Fibroblast of upper back skin (primary cell): ENCODE measurements around the gene UFSP2.

Experiments used
- DNase-seq: peaks from one replicate; pipeline ENCODE4 v3.0.0-alpha.2; 2013

UFSP2 gene, protein sequence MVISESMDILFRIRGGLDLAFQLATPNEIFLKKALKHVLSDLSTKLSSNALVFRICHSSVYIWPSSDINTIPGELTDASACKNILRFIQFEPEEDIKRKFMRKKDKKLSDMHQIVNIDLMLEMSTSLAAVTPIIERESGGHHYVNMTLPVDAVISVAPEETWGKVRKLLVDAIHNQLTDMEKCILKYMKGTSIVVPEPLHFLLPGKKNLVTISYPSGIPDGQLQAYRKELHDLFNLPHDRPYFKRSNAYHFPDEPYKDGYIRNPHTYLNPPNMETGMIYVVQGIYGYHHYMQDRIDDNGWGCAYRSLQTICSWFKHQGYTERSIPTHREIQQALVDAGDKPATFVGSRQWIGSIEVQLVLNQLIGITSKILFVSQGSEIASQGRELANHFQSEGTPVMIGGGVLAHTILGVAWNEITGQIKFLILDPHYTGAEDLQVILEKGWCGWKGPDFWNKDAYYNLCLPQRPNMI

GRCh38 chr4:185425647-185426352 is at the start of gene UFSP2:
Gene UFSP2, minus strand, starts transcription at chr4:185425964. Its CDS starts 96 bp downstream, at chr4:185425868.
- peak; percentile 84 for DNase-seq

- DNase-seq, result no peak
Measured at GRCh38 chr4:185473247-185473646, 47.5 kb upstream of the UFSP2 start.

- no peak for DNase-seq
Measured at GRCh38 chr4:185472103-185472542, 46.4 kb upstream of the UFSP2 start.

- peak; percentile 92 for DNase-seq
Measured at GRCh38 chr4:185471235-185472102, 45.7 kb upstream of the UFSP2 start, which contains the start of gene CCDC110. Gene CCDC110, minus strand, starts transcription at chr4:185471733. Its CDS starts 50 bp downstream, at chr4:185471683.

GRCh38 chr4:185470501-185471195 is 44.9 kb upstream of the UFSP2 start:
- DNase-seq, result no peak

- no peak for DNase-seq
Measured at GRCh38 chr4:185469580-185470154, 43.9 kb upstream of the UFSP2 start.

GRCh38 chr4:185468999-185469398 is 43.2 kb upstream of the UFSP2 start:
- no peak for DNase-seq

DNA sequence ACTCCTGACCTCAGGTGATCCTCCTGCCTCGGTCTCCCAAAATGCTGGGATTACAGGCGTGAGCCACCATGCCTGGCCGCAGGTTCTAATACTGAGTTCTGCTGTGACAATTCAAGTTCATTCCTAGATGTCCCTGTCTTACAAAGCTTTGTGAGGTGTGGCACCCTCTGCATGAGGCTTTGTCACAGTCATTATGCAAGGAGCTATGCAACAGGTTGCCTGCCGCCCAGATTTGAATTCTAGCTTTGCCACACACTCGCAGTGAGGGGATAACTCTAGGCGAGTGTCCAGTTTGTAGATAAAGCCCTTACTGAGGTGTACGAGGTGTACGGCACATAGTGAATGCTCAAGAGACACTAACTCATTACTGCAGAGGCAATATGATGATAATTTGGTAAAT is 42.2 kb upstream of the UFSP2 start:
- DNase-seq, result no peak

DNA sequence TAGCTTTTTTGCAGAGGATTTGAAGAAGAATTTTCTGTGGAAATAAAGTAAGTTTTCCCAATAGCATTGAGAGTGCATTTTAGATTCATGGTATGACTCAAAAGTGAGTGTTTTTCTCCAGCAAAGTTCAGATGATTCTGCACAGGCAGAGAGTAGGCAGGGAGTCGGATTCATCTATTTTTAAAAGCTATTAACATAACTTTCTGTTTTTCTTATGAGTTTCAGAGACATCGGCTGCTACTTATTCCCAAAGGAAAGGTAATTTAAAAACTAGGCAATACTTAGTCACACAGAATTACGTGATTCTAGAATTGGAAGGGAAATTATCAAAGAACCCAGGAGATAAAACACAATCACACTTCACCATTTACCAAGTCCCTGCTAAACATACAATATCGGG is 41.3 kb upstream of the UFSP2 start:
- peak; percentile 25 for DNase-seq

DNA sequence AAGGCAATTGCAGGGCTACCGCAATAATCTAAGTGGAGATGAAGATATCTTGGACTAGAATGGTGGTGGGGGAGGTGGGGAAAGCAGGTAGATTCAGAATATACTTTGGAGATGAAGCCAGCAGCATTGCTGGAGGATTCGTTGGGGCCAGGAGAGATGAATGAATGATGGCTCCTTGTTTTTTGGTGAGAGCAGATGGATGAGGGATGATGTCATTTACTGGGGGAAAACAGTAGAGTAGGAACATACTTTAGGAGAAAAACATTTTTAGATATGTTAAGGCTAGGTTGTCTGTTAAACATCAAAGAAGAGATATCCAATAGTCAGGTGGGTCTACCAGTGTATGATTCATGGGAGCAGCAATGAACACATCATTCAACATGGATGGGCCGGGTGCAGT is 39.9 kb upstream of the UFSP2 start:
- no peak for DNase-seq

GRCh38 chr4:185464887-185465286 is 39.1 kb upstream of the UFSP2 start:
- no peak for DNase-seq

DNA sequence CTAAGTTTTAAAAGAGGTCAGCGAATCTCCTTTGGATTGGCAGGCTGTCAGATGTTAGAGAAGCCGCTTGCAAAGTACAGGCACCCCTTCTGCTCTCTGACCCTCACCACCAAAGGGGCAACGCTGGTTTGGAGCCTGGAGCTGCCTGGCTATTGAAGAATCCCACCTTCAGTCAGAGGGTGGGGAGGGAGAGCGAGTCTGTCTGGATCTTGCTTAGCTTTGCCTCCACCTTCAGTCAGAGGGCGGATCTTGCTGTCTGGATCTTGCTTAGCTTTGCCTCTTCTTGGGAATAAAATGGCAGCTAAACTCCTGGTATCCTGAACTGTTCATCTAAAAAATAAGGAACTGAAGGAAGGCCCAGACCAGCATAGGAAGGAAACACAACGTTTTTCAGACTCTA is 38.4 kb upstream of the UFSP2 start:
- DNase-seq, result no peak

DNA sequence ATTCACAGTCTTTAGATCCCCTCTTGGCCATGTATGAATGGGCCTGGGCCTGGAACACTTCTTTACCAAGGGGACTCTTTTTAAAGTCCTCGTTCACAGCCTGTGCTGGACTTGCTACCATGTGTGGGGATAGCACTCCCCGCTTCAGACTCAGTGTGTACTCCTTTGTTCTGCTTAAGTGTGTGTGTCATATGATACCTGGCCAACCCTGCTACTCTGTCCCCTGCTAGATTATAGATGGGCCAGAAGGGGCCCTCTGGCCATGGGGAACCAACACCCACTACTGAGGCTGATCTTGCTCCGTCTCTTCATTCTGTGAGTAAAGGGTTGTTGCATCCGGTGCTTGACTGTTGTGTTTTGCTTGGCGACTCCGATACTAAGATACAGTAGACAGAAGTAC is 37.8 kb upstream of the UFSP2 start:
- no peak for DNase-seq

- DNase-seq, result no peak
Measured at GRCh38 chr4:185461565-185461964, 35.8 kb upstream of the UFSP2 start.

- no peak for DNase-seq
Measured at GRCh38 chr4:185457136-185457535, 31.4 kb upstream of the UFSP2 start.

- no peak for DNase-seq
Measured at GRCh38 chr4:185456131-185456530, 30.4 kb upstream of the UFSP2 start.

DNA sequence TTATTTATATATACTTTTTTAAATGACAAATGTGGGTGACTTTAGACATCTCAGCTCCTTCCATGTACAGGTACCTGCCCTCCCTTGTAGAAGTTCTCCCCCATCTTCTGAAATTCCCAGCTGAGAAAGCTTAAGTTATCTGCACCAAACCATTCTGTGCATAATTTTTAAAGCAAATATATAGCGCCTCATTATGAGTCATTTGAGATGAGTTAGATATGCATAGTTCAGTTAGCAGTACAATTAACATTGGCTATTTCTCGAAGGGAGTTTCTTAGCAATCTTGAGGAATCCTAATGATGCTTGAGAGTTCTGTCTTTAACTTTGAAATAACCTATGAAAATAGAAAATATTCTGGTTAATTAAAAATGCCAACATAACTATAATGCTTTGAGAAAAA is 19.4 kb upstream of the UFSP2 start:
- no peak for DNase-seq

DNA sequence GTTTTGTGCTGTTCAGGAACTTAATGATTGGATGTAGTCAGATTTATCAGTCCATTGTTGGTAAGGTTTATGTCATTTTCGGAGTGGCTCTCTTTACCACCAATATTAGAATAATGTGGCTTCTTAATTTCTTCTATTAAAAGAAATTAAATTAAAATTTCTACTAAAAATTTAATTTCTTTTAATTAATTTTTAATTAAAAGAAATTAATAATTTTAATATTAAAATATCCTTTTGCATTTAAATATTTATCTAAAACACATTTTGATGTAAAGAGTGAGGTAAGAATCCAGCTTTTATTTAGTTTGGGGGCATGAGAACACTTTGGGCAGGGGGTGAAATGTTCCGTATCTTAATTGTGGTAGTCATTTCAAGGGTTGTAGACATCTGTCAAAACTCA is 15.7 kb upstream of the UFSP2 start:
- DNase-seq, result no peak

DNA sequence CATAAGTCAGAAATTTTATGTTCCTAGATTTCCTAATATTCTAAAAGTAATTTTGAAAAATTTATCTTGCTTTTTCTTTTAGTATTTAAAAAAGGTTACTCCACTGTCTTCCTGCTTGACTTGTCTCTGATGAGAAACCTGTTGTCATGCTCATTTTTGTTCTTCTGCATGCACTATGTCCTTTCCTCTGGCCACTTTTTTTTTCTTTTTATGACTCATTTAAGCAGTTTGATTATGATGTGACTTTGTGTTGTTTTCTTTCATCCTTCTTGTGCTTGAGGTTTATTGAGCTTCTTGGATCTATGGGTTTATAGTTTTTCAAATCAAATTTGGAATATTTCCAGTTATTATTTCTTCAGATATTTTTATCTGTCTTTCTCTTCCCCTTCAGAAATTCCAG is 12.0 kb upstream of the UFSP2 start:
- DNase-seq, result no peak

GRCh38 chr4:185435466-185435865 is 9.7 kb upstream of the UFSP2 start:
- DNase-seq, result no peak

GRCh38 chr4:185429660-185430059 is 3.9 kb upstream of the UFSP2 start:
- DNase-seq, result no peak
